ENCODE data around the gene ATP9B.

The ATP9B gene

GRCh38 chr18:79042276-79042675 is 26.9 kb upstream of the ATP9B start (continued):
- no peak for TF ChIP-seq ZNF16 (tag by site-specific recombination; IDR thresholded peaks at IDR 0.05; ENCODE audit: low read depth)
- no peak for TF ChIP-seq ZFP3 (tag by site-specific recombination; IDR thresholded peaks at IDR 0.05; ENCODE audit: low read depth)
- TF ChIP-seq ZNF768 (tag by site-specific recombination; IDR thresholded peaks at IDR 0.05), result no peak
- TF ChIP-seq, protein P1, sequence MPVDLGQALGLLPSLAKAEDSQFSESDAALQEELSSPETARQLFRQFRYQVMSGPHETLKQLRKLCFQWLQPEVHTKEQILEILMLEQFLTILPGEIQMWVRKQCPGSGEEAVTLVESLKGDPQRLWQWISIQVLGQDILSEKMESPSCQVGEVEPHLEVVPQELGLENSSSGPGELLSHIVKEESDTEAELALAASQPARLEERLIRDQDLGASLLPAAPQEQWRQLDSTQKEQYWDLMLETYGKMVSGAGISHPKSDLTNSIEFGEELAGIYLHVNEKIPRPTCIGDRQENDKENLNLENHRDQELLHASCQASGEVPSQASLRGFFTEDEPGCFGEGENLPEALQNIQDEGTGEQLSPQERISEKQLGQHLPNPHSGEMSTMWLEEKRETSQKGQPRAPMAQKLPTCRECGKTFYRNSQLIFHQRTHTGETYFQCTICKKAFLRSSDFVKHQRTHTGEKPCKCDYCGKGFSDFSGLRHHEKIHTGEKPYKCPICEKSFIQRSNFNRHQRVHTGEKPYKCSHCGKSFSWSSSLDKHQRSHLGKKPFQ (tag by site-specific recombination; IDR thresholded peaks at IDR 0.05), result no peak
- TF ChIP-seq, protein P2, sequence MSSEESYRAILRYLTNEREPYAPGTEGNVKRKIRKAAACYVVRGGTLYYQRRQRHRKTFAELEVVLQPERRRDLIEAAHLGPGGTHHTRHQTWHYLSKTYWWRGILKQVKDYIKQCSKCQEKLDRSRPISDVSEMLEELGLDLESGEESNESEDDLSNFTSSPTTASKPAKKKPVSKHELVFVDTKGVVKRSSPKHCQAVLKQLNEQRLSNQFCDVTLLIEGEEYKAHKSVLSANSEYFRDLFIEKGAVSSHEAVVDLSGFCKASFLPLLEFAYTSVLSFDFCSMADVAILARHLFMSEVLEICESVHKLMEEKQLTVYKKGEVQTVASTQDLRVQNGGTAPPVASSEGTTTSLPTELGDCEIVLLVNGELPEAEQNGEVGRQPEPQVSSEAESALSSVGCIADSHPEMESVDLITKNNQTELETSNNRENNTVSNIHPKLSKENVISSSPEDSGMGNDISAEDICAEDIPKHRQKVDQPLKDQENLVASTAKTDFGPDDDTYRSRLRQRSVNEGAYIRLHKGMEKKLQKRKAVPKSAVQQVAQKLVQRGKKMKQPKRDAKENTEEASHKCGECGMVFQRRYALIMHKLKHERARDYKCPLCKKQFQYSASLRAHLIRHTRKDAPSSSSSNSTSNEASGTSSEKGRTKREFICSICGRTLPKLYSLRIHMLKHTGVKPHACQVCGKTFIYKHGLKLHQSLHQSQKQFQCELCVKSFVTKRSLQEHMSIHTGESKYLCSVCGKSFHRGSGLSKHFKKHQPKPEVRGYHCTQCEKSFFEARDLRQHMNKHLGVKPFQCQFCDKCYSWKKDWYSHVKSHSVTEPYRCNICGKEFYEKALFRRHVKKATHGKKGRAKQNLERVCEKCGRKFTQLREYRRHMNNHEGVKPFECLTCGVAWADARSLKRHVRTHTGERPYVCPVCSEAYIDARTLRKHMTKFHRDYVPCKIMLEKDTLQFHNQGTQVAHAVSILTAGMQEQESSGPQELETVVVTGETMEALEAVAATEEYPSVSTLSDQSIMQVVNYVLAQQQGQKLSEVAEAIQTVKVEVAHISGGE (tag by site-specific recombination; conservative IDR thresholded peaks at IDR 0.05; ENCODE audit: low read depth), result no peak
- no peak for TF ChIP-seq KLF17 (tag by site-specific recombination; IDR thresholded peaks at IDR 0.05)
- TF ChIP-seq, protein P3, sequence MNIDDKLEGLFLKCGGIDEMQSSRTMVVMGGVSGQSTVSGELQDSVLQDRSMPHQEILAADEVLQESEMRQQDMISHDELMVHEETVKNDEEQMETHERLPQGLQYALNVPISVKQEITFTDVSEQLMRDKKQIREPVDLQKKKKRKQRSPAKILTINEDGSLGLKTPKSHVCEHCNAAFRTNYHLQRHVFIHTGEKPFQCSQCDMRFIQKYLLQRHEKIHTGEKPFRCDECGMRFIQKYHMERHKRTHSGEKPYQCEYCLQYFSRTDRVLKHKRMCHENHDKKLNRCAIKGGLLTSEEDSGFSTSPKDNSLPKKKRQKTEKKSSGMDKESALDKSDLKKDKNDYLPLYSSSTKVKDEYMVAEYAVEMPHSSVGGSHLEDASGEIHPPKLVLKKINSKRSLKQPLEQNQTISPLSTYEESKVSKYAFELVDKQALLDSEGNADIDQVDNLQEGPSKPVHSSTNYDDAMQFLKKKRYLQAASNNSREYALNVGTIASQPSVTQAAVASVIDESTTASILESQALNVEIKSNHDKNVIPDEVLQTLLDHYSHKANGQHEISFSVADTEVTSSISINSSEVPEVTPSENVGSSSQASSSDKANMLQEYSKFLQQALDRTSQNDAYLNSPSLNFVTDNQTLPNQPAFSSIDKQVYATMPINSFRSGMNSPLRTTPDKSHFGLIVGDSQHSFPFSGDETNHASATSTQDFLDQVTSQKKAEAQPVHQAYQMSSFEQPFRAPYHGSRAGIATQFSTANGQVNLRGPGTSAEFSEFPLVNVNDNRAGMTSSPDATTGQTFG (tag by site-specific recombination; IDR thresholded peaks at IDR 0.05; ENCODE audit: borderline replicate concordance), result no peak
- no peak for TF ChIP-seq ZNF707 (tag by site-specific recombination; IDR thresholded peaks at IDR 0.05)
- TF ChIP-seq, protein P4, sequence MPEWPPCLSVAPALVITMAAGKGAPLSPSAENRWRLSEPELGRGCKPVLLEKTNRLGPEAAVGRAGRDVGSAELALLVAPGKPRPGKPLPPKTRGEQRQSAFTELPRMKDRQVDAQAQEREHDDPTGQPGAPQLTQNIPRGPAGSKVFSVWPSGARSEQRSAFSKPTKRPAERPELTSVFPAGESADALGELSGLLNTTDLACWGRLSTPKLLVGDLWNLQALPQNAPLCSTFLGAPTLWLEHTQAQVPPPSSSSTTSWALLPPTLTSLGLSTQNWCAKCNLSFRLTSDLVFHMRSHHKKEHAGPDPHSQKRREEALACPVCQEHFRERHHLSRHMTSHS (tag by site-specific recombination; IDR thresholded peaks at IDR 0.05), result no peak
- TF ChIP-seq ZNF549 (tag by site-specific recombination; IDR thresholded peaks at IDR 0.05), result no peak
- TF ChIP-seq ZNF350 (tag by site-specific recombination; IDR thresholded peaks at IDR 0.05), result no peak

- ChIA-PET POLR2A (no interaction called here), CTCF (no interaction called here)
- Histone ChIP-seq H3K9me3 (ENCODE audit: control insufficient read depth, insufficient read depth, low read depth, low read length) (no peaks in the 10 kb centered on the region), H3K4me1 (ENCODE audit: control insufficient read depth, insufficient read depth, low read length) (no peaks in the 10 kb centered on the region), H3K27ac (ENCODE audit: extremely low read depth, low read depth, low read length) (no peak overlapping the region), H3K4me3 (ENCODE audit: low read depth, low read length) (no peak overlapping the region), H3K36me3 (ENCODE audit: control insufficient read depth in 2 of 2, insufficient read depth in 1 of 2, low read length in 2 of 2) (no peaks in the 10 kb centered on the region)
- no peak for TF ChIP-seq ZNF239 (tag by site-specific recombination; IDR thresholded peaks at IDR 0.05)
- TF ChIP-seq ZNF112 (tag by site-specific recombination; IDR thresholded peaks at IDR 0.05), result no peak
- TF ChIP-seq ZNF324 (tag by site-specific recombination; IDR thresholded peaks at IDR 0.05), result no peak
- TF ChIP-seq ZNF558 (tag by site-specific recombination; IDR thresholded peaks at IDR 0.05), result no peak
Measured at GRCh38 chr18:79043288-79043687, 25.9 kb upstream of the ATP9B start.

Data from HEK293 (cell line).